ENCODE measurements around the gene RIPPLY2.
"Not testable (repeated sequence)": the region's sequence is repeated elsewhere in the genome, so short reads cannot be mapped to it uniquely, and the experiment has no call there.

RIPPLY2 gene

GRCh38 chr6:83853178-83854000, at the start of gene RIPPLY2:
RIPPLY2 (plus strand) TSS chr6:83853360; CDS start chr6:83853417, 57 bp downstream.
- no peak for DNase-seq (ENCODE audit: low read depth, low spot score)

GRCh38 chr6:83803492-83803891, 49.7 kb upstream of the RIPPLY2 start:
- not testable (repeated sequence) for DNase-seq (ENCODE audit: low read depth, low spot score)

DNA sequence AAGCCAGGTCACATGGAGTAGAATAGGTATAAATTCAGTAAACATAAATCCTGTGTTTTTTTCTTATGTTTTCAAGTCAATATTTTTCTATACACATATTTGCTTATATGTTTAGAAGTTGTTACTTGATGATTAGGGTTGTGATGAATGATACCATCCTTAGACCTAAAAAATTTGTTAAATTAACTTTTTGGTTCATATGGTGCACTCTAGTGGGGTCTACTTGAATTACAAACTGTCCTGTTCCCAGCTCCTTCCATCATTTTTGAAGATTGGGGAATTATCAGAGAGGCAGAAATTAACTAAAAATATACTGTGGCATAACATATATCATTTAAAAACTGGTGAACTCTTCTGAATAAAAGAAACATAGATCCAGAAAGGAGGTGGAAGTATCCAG, 48.3 kb upstream of the RIPPLY2 start:
- no peak for DNase-seq (ENCODE audit: low read depth, low spot score)

- no peak for DNase-seq (ENCODE audit: low read depth, low spot score)
Measured at GRCh38 chr6:83808005-83808404, 45.2 kb upstream of the RIPPLY2 start.

GRCh38 chr6:83808926-83809325, 44.2 kb upstream of the RIPPLY2 start:
- DNase-seq (ENCODE audit: low read depth, low spot score), result no peak

- no peak for DNase-seq (ENCODE audit: low read depth, low spot score)
Measured at GRCh38 chr6:83812595-83812994, 40.6 kb upstream of the RIPPLY2 start.

DNA sequence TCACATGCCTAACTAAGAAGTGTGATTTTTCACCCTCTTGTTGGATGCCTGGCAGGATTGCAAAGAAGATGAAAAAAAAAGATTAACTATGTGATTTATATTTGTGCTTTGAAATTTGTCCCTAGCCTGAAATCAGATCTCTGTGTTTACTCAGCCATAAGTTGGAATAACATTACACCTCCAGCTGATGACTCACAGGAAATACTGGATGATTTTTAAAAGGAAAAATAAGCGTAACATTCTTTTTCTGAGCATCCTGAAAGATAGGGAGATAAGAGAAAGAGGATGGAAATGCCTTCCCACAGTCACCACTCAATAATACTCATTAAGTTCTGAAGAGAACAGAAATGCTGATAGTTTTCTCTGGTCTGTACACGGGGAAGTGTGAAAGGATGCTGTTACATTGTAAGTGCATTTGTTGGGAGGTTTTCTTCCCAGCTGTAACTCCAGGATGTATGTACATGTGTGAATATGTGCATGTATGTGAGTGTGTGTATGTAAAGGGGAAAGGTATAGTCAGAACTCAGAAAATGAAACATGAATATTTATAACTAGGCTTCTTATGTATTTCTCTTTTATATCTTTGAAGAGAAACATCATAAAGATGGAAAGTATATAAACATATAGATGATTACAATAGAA, 37.4 kb upstream of the RIPPLY2 start:
- DNase-seq (ENCODE audit: low read depth, low spot score), result no peak

- DNase-seq (ENCODE audit: low read depth, low spot score), result no peak
Measured at GRCh38 chr6:83822629-83823169, 30.5 kb upstream of the RIPPLY2 start.

DNA sequence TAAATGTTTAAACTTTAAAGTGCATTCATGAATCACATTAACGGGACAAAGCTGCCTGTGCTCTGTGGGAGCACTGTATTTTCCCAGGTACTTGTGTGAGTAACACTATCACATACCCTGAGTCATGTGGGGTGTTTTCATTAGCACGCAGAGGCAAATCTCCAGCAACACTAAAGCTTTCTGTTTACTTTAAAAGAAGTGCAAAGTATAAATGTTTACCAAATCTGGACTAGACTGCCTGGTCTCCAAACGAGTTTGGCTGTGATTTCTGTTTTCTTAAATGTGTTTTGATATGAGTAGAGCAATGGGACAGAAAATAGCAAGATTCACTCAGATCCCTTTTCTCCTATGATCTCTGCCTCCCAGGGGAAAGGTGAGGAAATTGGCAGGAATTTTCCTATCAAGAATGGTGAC, 28.8 kb upstream of the RIPPLY2 start:
- no peak for DNase-seq (ENCODE audit: low read depth, low spot score)

- no peak for DNase-seq (ENCODE audit: low read depth, low spot score)
Measured at GRCh38 chr6:83824831-83825230, 28.3 kb upstream of the RIPPLY2 start.

GRCh38 chr6:83827050-83827449, 26.1 kb upstream of the RIPPLY2 start:
- DNase-seq (ENCODE audit: low read depth, low spot score), result no peak

DNA sequence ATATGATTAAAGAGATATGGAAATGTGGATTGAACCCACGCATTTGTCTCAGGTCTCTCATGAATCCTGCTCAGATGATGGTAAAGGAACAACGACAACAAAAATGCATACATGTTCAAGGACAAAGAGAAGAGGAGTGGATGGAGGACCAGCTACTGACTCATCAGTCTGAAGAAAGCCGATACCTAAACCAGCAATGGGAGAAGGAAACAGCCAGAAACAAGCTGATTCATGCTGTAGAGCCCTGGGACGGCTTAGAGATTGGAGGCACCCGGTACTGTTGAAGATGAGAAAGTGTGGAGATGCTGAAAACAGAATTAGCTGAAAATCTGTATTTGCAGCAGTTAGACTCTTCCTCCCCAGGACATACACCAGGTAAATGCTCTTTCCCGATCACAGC, 14.4 kb upstream of the RIPPLY2 start:
- no peak for DNase-seq (ENCODE audit: low read depth, low spot score)

DNA sequence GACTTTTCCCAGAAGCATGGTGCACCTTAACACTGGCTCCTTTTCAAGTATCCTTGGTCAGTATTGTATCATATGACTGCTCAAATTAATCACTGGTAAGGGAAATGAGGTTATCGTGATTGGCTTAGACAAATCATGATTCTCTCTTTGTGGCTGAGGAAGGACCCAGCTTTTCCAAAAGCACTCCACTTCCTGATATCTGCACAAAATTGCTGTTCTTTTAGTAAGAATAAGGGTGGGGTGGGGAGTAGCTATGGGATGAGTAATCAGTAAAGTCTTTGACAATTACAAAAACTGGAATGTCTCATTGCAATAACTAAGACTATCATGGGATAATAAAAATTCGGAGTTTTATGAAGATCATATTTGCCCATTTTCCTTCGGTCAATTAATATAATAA, 9.0 kb upstream of the RIPPLY2 start:
- no peak for DNase-seq (ENCODE audit: low read depth, low spot score)

DNA sequence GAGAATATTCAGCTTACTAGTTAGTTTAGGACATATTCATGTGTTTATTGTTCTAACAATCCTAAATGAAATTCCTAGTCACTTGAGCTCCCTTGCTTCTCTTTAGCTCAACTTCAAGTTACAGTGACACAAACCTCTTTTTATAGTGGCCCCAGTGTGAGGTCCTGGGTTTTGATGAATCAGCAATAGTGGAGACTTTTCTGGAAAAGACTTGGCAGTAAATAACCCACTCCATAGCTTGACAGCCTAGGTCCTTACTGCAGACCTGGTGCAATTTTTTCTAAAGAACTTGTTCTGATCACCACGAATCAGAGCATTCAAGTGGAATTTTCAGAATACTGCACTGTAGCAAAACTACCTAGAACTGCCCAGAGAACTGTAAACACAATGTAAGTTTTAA, 6.9 kb upstream of the RIPPLY2 start:
- no peak for DNase-seq (ENCODE audit: low read depth, low spot score)

DNA sequence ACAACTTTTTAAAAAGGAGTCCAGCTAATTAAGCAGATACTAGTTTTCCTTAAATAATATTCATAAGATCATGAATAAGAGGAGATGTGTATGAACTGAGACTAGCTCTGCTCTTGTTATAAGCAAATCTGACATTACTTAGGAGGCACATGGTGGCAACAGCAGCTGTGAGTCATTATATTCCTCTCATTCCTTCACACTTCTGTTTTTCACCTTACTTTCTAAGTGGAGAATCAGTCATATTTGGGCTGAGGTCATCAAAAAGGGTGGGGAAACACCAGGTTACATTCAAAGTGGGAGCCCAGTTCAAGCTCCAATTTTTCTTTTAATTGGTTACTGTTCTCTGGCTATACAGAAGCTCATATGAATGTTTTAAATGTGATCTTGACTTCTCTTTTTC, 6.0 kb upstream of the RIPPLY2 start:
- DNase-seq (ENCODE audit: low read depth, low spot score), result no peak

GRCh38 chr6:83849127-83849526, 4.0 kb upstream of the RIPPLY2 start:
- DNase-seq (ENCODE audit: low read depth, low spot score), result no peak

- DNase-seq (ENCODE audit: low read depth, low spot score), result no peak
Measured at GRCh38 chr6:83849610-83850009, 3.5 kb upstream of the RIPPLY2 start.

DNA sequence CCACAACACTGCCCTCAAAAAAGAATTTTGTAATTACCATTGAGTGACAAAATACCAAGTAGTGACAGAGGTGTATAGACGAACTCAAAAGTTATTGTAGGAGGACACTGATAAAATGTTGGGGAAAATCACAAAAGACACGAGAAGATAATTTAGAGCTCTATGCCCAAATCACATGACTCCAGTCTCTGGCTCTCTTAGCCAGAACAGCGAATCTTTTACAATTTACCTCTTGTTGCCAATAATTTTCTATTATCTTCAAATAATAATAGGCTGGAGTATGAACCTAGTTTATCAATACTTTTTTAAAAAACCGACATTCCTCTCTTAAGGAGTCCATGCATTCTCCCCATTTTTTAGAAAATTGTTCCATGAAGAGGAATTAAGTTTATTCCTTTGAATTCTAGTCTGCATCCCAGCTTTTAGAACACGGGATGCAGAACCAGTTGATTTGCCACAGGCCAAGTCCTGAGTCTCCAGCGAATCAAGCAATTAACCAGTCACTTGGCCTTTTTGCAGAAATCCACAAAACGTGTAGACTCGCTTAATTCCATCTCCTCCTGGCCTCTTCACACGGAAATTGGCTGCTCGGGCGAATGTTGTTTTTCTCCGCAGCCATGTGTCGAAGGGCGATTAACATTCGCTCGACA, 507 bp upstream of the RIPPLY2 start:
- no peak for DNase-seq (ENCODE audit: low read depth, low spot score)

DNA sequence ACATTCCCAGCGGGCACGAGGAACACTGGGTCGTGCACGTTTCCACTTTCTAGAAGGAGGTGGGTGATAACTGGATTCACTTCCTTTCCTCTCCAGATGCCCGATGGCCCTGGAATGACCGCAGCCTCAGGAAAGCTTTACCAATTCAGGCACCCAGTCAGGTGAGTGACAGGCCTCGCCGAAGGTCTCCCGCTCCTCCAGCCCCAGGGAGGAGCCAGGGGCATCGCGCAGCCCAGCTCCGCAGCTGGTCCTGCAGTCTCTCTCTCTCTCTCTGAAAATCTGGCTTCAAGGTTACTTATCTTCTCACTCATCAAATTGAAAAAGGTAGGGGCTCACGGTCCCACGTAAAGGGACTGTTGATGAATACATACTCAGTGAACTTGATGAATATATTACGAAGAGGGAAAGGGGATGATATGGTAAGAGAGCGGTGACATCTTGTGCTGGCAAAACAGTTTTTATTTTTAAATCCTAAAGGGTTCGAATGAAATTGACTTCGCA, 891 bp downstream of the RIPPLY2 start:
- DNase-seq (ENCODE audit: low read depth, low spot score), result no peak

DNA sequence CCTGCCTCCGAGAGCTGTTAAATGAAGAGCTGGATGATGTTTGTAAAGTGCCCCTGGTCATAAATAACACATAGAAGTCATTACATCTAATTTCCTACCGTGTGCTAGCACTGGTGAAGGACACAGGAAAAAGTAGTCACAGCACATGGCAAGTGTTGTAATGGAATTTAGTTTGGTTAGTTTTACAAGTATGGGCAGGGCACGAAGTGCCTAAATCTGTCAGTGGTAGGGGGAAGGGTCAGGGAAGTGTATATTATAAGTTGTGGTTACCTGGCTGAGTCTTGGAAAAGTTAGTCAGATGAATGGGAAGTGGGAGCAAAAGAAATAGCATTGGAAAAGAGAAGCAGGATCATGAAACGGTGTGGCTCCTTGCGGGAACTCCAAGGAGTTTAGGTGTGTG, 1.6 kb downstream of the RIPPLY2 start:
- DNase-seq (ENCODE audit: low read depth, low spot score), result no peak

DNA sequence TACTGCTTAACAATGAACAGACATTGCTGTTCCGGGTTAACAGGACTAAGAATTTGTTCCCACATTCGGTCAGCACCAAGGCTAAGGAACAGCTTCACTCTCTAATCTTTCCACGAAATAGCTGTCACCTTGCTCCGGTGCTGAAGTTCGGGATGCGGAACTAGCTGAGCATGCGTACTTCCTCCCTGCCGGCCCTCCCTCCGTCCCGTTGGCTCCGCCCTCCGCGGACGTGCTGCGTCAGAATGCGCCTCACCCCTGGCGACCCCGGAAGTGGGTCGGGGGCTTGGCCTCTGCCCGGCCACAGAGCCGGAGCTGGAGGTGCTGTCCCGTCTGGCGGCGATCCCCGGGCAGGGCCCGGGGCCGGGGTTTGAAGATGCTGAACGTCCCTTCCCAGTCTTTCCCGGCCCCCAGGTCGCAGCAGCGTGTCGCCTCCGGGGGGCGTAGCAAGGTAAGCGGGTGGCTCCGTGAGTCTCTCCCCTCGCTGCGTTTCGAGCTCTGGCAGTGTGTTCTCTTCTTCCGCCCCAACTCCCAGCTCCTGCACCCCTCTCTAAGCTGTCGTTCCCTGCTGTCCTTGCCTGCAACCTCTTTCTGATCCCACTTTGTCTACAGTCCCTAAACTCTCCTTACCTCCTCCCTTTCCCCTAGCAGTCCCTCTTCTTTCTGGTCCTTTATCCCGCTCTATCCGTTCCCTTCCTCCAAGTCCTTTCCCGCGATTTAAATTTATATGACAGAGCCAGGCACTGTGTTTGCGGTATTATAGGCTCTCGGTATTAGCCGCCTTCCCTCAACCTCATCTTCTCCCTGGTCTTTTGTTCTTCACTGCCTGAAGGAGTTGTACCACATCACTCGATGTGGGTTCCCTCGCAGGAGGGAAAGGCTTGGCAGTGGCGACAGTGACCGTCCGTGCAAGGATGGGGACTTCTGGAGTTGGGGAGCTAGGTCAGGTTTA, 6.5 kb downstream of the RIPPLY2 start, which contains the start of gene CYB5R4:
CYB5R4 (plus strand) TSS at position 280 of the 949 bp plus-strand sequence; CDS start at position 374, 94 bp downstream.
- DNase-seq (ENCODE audit: low read depth, low spot score), result peak; percentile 87
